Keratinocyte (primary cell): ENCODE data around the gene NFIL3. TPM values are rescaled to one million over a fixed set of nuclear protein-coding genes. Genes with fewer than 3 reads are reported as not detected.
A peak's percentile ranks its signal among the peaks of the same experiment; 100 is the strongest.
"Not testable (repeated sequence)": the region's sequence is repeated elsewhere in the genome, so short reads cannot be mapped to it uniquely, and the experiment has no call there.

ENCODE experiments used
- DNase-seq: peaks from one replicate; pipeline ENCODE4 v3.0.0-alpha.2; 2011; ENCODE audit warnings: low read depth, missing footprints, low spot score
- FAIRE-seq: peaks from 2 replicates; lab custom pipeline; 2011; peaks lifted over from hg19 to GRCh38; lab: Jason Lieb, UNC
- H2AFZ ChIP-seq: 2 replicates; pipeline ENCODE4 v1.6.0; 2012; ENCODE audit warnings: low read length, control low read depth, inconsistent platforms; ENCODE audit not compliant: control insufficient read depth
- H3K27ac ChIP-seq: 2 replicates; pipeline ENCODE4 v1.5.1; 2011; ENCODE audit warnings: low read length; ENCODE audit not compliant: control insufficient read depth, insufficient read depth
- H3K27me3 ChIP-seq: 3 replicates; pipeline ENCODE4 v1.6.0; 2011; ENCODE audit warnings: low read length; ENCODE audit not compliant: control insufficient read depth, insufficient read depth; ENCODE audit errors: extremely low read depth
- H3K36me3 ChIP-seq, 2 experiments: 2 replicates in 1 of 2; 3 replicates in 1 of 2; pipeline ENCODE4 v1.5.1; 2011; ENCODE audit warnings: low read length in 2 of 2, mild to moderate bottlenecking in 1 of 2; ENCODE audit not compliant: control insufficient read depth in 2 of 2, insufficient read depth in 2 of 2; ENCODE audit errors: extremely low read depth in 1 of 2
- H3K4me1 ChIP-seq: 3 replicates; pipeline ENCODE4 v1.5.1; 2011; ENCODE audit warnings: low read length; ENCODE audit not compliant: control insufficient read depth, insufficient read depth; ENCODE audit errors: extremely low read depth
- H3K4me2 ChIP-seq: 3 replicates; pipeline ENCODE4 v1.6.0; 2011; ENCODE audit warnings: low read depth, low read length; ENCODE audit not compliant: control insufficient read depth, insufficient read depth; ENCODE audit errors: extremely low read depth
- H3K4me3 ChIP-seq, 3 experiments: fragments of 200-600 bp in 1 of 3; sonication (generic) in 1 of 3; 2 replicates in 2 of 3; 3 replicates in 1 of 3; pipeline ENCODE4 v1.5.1; 2011 to 2016; ENCODE audit warnings: low read length in 3 of 3, mild to moderate bottlenecking in 3 of 3, control low read depth in 2 of 3, inconsistent platforms in 1 of 3, low read depth in 1 of 3, mixed read lengths in 1 of 3, mixed run types in 1 of 3, moderate library complexity in 1 of 3; ENCODE audit not compliant: control insufficient read depth in 2 of 3, insufficient read depth in 2 of 3; ENCODE audit errors: extremely low read depth in 1 of 3
- H3K79me2 ChIP-seq: 2 replicates; pipeline ENCODE4 v1.6.0; 2012; ENCODE audit warnings: low read length; ENCODE audit not compliant: control insufficient read depth, insufficient read depth
- H3K9ac ChIP-seq: 3 replicates; pipeline ENCODE4 v1.6.0; 2011; ENCODE audit warnings: low read length; ENCODE audit not compliant: control insufficient read depth, insufficient read depth; ENCODE audit errors: extremely low read depth
- H3K9me1 ChIP-seq: 3 replicates; pipeline ENCODE4 v1.6.0; 2011; ENCODE audit warnings: low read length; ENCODE audit not compliant: control insufficient read depth, insufficient read depth; ENCODE audit errors: extremely low read depth
- H3K9me3 ChIP-seq: 2 replicates; pipeline ENCODE4 v1.5.1; 2012; ENCODE audit warnings: low read depth, low read length; ENCODE audit not compliant: control insufficient read depth
- H4K20me1 ChIP-seq: 3 replicates; pipeline ENCODE4 v1.6.0; 2011; ENCODE audit warnings: low read length; ENCODE audit not compliant: control insufficient read depth, insufficient read depth; ENCODE audit errors: extremely low read depth
- CTCF ChIP-seq, 3 experiments: IDR thresholded peaks in 1 of 3; conservative IDR thresholded peaks in 1 of 3; optimal IDR thresholded peaks in 1 of 3; 2 replicates in 2 of 3; 3 replicates in 1 of 3; pipeline versions ENCODE3 to v1.5.1; 2011; ENCODE audit warnings: low read length in 3 of 3, mild to moderate bottlenecking in 3 of 3, moderate library complexity in 2 of 3, control low read depth in 1 of 3, inconsistent platforms in 1 of 3; ENCODE audit not compliant: insufficient read depth in 2 of 3; ENCODE audit errors: extremely low read depth in 1 of 3
- EZH2 ChIP-seq: IDR thresholded peaks from one replicate; pipeline ENCODE4 v1.6.1; 2012; ENCODE audit warnings: inconsistent platforms, mild to moderate bottlenecking, low read length, moderate library complexity
- dilution Hi-C: fragments of 300-500 bp; cut with MboI; formaldehyde crosslinking; loops from one replicate; pipeline ENCODE4 v1.7.0; 2020; ENCODE audit warnings: low sequenced_read_pairs; ENCODE audit not compliant: extremely low pct_ligation_motif_present
- polyA minus RNA-seq, 3 experiments: library from RNA; depleted of rRNA, polyadenylated mRNA; stranded (reverse); fragments of >200 nt; gene quantifications; 1 replicate in 1 of 3; 2 replicates in 1 of 3; 3 replicates in 1 of 3; pipeline ENCODE4 v1.2.3, GENCODE V29; 2011
- polyA plus RNA-seq, 5 experiments: library from polyadenylated mRNA; depleted of rRNA in 3 of 5; stranded (reverse) in 3 of 5; stranded (forward) in 1 of 5; unstranded in 1 of 5; fragments of >200 nt; gene quantifications; 1 replicate in 1 of 5; 2 replicates in 3 of 5; 3 replicates in 1 of 5; pipeline versions ENCODE4 v1.2.1 to v1.2.3, GENCODE V29; 2011 to 2012; ENCODE audit warnings: missing spikeins in 2 of 5, low read depth in 1 of 5, low replicate concordance in 1 of 5

Gene NFIL3
- polyA plus RNA-seq (6.9 to 9.3 TPM (median 7.9 TPM) in 3 replicates), polyA minus RNA-seq (1.8 to 6.0 TPM (median 5.2 TPM) in 3 replicates)
- polyA plus RNA-seq (2011; ENCODE audit: low read depth), result 73.1 TPM
- 5.3 and 9.3 TPM in 2 replicates for polyA plus RNA-seq (2011; cell fraction: cytosol; rRNA removed)
- polyA plus RNA-seq (2011; cell fraction: nucleus; rRNA removed), result 13.3 and 16.5 TPM in 2 replicates
- 6.5 and 50.5 TPM in 2 replicates for polyA plus RNA-seq (2012; ENCODE audit: low replicate concordance)
- polyA minus RNA-seq (2011; cell fraction: cytosol; rRNA and poly(A)+ RNA removed), result 3.5 TPM
- 6.0 and 13.7 TPM in 2 replicates for polyA minus RNA-seq (2011; cell fraction: nucleus; rRNA and poly(A)+ RNA removed)

GRCh38 chr9:91423785-91424402 lies at the start of gene NFIL3:
TSS of gene NFIL3 (minus strand) at chr9:91423832. CDS start at chr9:91410734, 13,098 bp downstream.
- TF ChIP-seq EZH2 (no peak), CTCF (optimal IDR thresholded peaks at IDR 0.05 in 1 of 3, IDR thresholded peaks at IDR 0.05 in 1 of 3, conservative IDR thresholded peaks at IDR 0.05 in 1 of 3; ENCODE audit: extremely low read depth in 1 of 3, insufficient read depth in 2 of 3, low read length in 3 of 3) (no peak)
- dilution Hi-C loops, result no loop called here
- FAIRE-seq (no peak), DNase-seq (no peak)
- Histone ChIP-seq H3K36me3 (no peaks in the 10 kb centered on the region), H4K20me1 (no peaks in the 10 kb centered on the region), H2AFZ (peak within 1 kb of the TSS; percentile 84), H3K4me2 (peak within 1 kb of the TSS; percentile 93), H3K9ac (peak within 1 kb of the TSS; percentile 90), H3K79me2 (peaks cover 30% of the 10 kb centered on the region), H3K27me3 (no peaks in the 10 kb centered on the region), H3K27ac (peak within 1 kb of the TSS; percentile 85), H3K9me3 (no peaks in the 10 kb centered on the region), H3K9me1 (no peaks in the 10 kb centered on the region), H3K4me1 (peaks cover 27% of the 10 kb centered on the region), H3K4me3 (peak within 1 kb of the TSS; percentile 73 to 96 (median 84))

GRCh38 chr9:91471524-91471923 lies 47.9 kb upstream of the NFIL3 start:
- H3K36me3 ChIP-seq, H3K9me1 ChIP-seq, FAIRE-seq, H3K79me2 ChIP-seq, H3K4me3 ChIP-seq, H3K27me3 ChIP-seq, H3K4me1 ChIP-seq, dilution Hi-C loops, H3K27ac ChIP-seq, H3K9ac ChIP-seq, H3K9me3 ChIP-seq, H4K20me1 ChIP-seq, DNase-seq, H3K4me2 ChIP-seq, H2AFZ ChIP-seq: not testable (repeated sequence)
